NCI-H82 treated with DMSO at 0.1 percent for 48 hours (cell line): Measurements from ENCODE around the gene GLOD5.
"Not testable (repeated sequence)": the region's sequence is repeated elsewhere in the genome, so short reads cannot be mapped to it uniquely, and the experiment has no call there.

Source experiments
- DNase-seq: peaks from one replicate; lab custom pipeline; 2025; ENCODE audit not compliant: unreplicated experiment; lab: John Stamatoyannopoulos, UW

The GLOD5 gene

DNA sequence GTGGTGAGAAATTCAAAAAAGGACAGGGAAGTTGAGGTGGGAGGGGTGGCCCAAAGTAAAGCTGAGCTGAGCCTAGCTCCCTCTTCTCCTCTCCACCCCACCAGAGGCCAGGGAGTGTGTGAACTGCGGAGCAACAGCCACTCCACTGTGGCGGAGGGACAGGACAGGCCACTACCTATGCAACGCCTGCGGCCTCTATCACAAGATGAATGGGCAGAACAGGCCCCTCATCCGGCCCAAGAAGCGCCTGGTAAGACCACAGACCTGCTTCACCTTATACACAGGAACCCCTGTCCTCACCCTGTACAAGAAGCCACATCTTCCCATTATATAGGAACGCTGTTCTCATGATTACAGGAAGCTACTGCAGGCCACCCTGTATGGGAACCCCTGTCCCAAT is 30.7 kb downstream of the GLOD5 start:
- no peak for DNase-seq

GRCh38 chrX:48793935-48794334 is 32.4 kb downstream of the GLOD5 start:
- DNase-seq: no peak

DNA sequence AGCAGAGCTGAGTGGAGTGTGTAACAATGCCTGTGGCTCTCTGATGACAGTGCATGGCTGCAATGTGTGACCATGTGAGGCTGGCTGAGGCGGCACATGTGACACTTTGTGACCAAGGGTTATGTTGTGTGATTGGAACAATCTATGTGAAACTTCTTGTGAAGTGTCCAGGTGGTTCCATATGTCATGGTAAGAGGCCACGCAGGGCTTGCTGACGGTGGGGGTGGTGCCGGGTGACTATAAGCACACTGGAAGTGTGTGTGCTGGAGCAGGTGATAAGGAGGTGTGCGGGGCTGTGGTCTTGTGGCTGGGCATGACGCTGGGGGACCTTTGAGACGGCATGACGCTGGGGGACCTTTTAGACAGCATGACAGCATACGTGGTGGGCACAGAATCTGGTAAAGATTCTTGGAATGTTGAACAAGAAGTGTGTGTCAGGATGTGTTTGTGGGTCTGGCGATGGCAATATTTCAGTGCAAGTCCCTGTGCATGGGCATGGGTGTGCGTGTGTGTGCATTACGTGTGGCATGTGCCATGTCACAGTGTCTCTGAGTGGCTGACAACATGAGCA is 32.9 kb downstream of the GLOD5 start:
- no peak for DNase-seq

GRCh38 chrX:48794911-48795515 is 33.5 kb downstream of the GLOD5 start:
- no peak for DNase-seq

GRCh38 chrX:48798318-48798717 is 36.8 kb downstream of the GLOD5 start:
- no peak for DNase-seq

GRCh38 chrX:48800574-48801279 is 39.2 kb downstream of the GLOD5 start:
- no peak for DNase-seq

GRCh38 chrX:48801280-48802088 is 39.9 kb downstream of the GLOD5 start, which contains the start of gene HDAC6:
Gene HDAC6 (plus strand): TSS chrX:48802067. CDS start chrX:48802693, 626 bp downstream.
- DNase-seq: peak; percentile 97

DNA sequence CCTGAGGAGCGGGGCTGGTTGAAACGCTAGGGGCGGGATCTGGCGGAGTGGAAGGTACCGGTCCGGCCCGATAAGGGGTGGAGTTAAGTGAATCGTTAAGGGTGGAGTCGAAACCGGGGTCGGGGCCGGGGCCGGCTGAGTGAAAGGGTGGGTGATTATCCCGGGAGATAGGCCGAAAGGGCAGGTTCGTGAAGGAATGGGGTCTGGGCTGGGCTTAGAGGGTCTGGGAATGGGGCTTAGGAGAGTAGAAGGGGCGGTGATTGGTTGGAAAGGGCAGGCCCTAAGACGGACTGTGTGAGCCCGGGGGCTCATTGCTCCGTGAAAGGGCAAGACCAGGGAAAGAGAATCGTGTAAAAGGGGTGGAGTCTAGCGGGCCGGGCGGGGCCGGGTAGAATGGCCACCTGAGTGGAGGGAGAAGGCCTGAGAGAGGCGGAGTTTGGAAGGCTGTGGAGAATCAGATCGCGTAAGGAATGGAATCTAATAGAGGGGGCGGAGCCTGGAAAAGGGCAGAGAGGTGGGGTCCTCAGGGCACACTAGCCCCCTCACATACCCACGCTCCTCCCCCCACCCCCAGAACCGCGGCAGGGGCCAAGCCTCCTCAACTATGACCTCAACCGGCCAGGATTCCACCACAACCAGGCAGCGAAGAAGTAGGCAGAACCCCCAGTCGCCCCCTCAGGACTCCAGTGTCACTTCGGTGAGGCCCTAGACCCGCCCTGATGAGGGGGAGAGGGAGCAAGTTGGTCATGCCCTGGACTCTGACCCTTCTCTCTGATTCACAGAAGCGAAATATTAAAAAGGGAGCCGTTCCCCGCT is 40.8 kb downstream of the GLOD5 start:
- DNase-seq: peak; percentile 90

GRCh38 chrX:48802905-48803200 is 41.3 kb downstream of the GLOD5 start:
- DNase-seq: no peak

GRCh38 chrX:48806081-48806480 is 44.5 kb downstream of the GLOD5 start:
- DNase-seq: no peak

DNA sequence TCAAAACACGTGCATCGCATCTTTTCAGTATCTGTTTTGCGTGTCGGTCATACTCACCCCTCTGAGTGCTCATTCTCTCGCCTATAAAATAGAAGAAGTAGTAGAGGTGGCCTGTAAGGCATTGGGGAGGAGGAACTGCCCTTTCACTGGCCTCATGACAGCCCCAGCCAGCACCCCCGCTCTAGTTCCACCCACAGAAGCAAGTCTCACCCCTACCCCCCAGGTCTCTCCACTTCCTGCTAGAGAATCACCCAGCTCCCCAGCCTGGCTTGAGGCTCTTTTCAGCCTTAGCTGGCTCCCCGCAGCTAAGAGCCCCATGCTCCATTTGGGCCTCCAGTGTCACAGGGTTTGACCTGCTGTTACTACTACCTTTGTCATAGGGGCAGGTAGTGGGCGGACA is 52.1 kb downstream of the GLOD5 start:
- no peak for DNase-seq

DNA sequence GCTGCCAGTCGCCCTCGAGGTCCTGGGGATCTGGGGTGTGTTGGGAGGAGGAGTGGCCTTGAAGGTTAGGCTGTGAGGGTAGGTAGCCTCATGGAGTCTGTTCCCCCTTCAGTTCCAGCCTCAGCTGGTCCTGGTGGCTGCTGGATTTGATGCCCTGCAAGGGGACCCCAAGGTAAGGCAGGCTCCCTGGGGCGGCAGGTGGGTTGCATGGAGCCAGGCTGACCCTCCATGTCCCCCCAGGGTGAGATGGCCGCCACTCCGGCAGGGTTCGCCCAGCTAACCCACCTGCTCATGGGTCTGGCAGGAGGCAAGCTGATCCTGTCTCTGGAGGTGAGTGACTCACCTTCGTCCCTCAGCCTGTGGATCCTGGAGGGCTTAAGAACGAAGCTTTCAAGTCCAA is 53.2 kb downstream of the GLOD5 start:
- DNase-seq: no peak

DNA sequence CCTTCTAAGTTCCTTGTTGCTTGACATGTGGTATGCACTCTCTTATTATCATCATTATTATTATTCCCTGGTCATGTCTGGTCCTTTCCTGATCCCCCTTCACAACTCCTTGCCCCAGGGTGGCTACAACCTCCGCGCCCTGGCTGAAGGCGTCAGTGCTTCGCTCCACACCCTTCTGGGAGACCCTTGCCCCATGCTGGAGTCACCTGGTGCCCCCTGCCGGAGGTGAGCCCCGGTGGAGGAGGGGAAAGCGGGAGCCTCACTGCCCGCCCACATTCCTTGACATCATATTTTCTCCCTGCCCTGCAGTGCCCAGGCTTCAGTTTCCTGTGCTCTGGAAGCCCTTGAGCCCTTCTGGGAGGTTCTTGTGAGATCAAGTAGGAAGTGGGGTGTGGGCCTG is 53.7 kb downstream of the GLOD5 start:
- DNase-seq: no peak

DNA sequence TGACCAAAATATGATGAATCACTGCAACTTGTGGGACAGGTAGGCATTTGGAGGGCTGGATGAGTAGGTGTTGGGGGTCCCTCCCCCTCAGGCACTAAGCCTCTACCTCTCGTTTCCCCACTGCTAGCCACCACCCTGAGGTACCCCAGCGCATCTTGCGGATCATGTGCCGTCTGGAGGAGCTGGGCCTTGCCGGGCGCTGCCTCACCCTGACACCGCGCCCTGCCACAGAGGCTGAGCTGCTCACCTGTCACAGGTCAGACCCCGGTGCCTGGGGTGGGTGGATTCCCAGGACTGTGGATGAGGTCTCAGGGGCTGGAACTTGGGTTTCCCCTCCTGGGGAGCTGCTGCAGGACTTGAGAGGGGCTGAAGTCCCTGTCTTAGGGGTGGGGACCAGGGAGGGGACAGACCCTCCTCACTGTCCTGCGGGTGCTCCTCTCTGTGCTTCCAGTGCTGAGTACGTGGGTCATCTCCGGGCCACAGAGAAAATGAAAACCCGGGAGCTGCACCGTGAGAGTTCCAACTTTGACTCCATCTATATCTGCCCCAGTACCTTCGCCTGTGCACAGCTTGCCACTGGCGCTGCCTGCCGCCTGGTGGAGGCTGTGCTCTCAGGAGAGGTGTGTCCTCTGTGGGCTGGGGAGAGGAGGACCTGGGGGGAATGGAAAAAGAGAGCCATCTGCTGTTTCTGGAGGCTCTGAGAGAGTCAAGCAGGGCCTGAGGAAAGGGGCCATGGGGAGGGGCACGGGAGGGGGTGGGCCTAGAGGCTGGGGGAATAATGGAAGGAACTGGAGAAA is 54.7 kb downstream of the GLOD5 start:
- DNase-seq: no peak

DNA sequence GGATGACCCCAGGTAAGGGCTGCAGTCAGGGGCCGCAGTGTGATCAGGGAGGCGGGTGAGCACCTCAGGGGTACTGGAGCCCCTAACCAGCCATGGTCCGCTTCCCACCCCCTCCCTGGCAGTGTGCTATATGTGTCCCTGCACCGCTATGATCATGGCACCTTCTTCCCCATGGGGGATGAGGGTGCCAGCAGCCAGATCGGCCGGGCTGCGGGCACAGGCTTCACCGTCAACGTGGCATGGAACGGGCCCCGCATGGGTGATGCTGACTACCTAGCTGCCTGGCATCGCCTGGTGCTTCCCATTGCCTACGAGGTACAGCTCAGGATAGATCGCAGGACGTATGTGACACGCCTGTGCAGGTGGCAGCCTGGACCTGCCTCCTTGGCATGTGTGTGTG is 56.6 kb downstream of the GLOD5 start:
- DNase-seq: no peak

DNA sequence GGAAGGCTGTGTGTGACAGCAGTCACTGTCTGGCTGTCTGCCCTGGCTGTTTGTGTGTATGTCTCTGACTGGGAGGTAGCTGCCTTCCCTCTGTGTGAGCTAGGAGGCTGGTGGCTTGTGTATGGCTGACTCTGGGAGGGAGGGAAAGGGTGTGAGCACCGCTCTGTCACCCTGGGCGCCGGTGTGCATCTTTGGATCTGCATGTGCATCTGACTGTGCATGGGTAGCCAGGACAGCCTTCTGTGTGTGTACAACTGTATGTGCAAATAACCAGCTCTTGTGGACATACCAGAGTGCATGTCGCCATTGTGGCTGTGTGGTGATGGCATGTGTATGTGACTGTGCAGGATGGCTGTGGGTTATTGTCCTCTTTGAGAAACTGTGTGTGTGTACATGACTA is 57.3 kb downstream of the GLOD5 start:
- no peak for DNase-seq

GRCh38 chrX:48819394-48819793 is 57.8 kb downstream of the GLOD5 start:
- not testable (repeated sequence) for DNase-seq

- DNase-seq: no peak
These were observed 61.5 kb downstream of the GLOD5 start for GRCh38 chrX:48823053-48823452.
